ENCODE measurements around the gene KIRREL3.

DNA sequence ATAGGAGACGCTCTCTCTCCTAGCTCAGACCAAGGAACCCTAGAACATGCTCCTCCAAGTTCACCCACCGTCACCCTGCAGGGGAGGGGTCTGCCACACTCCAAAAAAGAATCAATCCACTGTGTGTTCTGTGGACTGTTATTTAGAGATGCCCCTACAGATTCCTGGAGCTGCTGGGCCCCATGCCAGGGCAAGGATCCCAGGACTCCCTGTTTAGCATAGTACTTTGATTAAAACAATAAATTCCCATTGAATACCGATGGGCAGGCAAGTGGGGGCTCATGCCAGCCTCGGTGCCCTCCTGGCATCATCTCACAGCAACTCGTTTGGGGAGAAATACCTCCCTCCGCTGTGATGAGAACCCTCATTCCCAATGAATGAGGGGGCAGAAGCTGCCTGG is 397.6 kb downstream of the KIRREL3 start:
- TF ChIP-seq, protein P1, sequence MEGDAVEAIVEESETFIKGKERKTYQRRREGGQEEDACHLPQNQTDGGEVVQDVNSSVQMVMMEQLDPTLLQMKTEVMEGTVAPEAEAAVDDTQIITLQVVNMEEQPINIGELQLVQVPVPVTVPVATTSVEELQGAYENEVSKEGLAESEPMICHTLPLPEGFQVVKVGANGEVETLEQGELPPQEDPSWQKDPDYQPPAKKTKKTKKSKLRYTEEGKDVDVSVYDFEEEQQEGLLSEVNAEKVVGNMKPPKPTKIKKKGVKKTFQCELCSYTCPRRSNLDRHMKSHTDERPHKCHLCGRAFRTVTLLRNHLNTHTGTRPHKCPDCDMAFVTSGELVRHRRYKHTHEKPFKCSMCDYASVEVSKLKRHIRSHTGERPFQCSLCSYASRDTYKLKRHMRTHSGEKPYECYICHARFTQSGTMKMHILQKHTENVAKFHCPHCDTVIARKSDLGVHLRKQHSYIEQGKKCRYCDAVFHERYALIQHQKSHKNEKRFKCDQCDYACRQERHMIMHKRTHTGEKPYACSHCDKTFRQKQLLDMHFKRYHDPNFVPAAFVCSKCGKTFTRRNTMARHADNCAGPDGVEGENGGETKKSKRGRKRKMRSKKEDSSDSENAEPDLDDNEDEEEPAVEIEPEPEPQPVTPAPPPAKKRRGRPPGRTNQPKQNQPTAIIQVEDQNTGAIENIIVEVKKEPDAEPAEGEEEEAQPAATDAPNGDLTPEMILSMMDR (IDR thresholded peaks at IDR 0.05 in 8 of 11, conservative IDR thresholded peaks at IDR 0.05 in 3 of 11): no peak
- TF ChIP-seq POLR2A (IDR thresholded peaks at IDR 0.05): no peak
